Non-pigmented ciliary epithelial cell (primary cell): Measurements from ENCODE around the gene MGA.
"Not testable (repeated sequence)": the region's sequence is repeated elsewhere in the genome, so short reads cannot be mapped to it uniquely, and the experiment has no call there.

ENCODE experiments used
- DNase-seq: peaks from one replicate; pipeline ENCODE4 v3.0.0-alpha.2; 2010; ENCODE audit warnings: low read depth

MGA gene

GRCh38 chr15:41716864-41717263 lies 56.7 kb downstream of the MGA start:
- no peak for DNase-seq

- DNase-seq, result peak; percentile 36
These were observed 66.9 kb downstream of the MGA start for GRCh38 chr15:41727143-41727542.

GRCh38 chr15:41728061-41728460 lies 67.9 kb downstream of the MGA start:
- not testable (repeated sequence) for DNase-seq

- no peak for DNase-seq
These were observed 70.3 kb downstream of the MGA start for GRCh38 chr15:41730543-41730942.

- DNase-seq, result no peak
These were observed 72.3 kb downstream of the MGA start for GRCh38 chr15:41732483-41732882.

GRCh38 chr15:41734079-41734478 lies 73.9 kb downstream of the MGA start:
- DNase-seq, result peak; percentile 11

GRCh38 chr15:41735046-41735445 lies 74.8 kb downstream of the MGA start:
- no peak for DNase-seq

- not testable (repeated sequence) for DNase-seq
These were observed 75.3 kb downstream of the MGA start for GRCh38 chr15:41735492-41735891.

- DNase-seq, result no peak
These were observed 86.6 kb downstream of the MGA start for GRCh38 chr15:41746802-41747201.

- DNase-seq, result no peak
These were observed 96.0 kb downstream of the MGA start for GRCh38 chr15:41756198-41756597.

GRCh38 chr15:41772720-41773331 lies 112.6 kb downstream of the MGA start:
- DNase-seq, result no peak

- no peak for DNase-seq
These were observed 113.1 kb downstream of the MGA start for GRCh38 chr15:41773332-41773728.

- no peak for DNase-seq
These were observed 113.5 kb downstream of the MGA start for GRCh38 chr15:41773729-41774061.

- DNase-seq, result peak; percentile 86
These were observed 114.1 kb downstream of the MGA start, which contains the start of gene MAPKBP1 for GRCh38 chr15:41774062-41774881. MAPKBP1 (plus strand) TSS chr15:41774484; CDS start chr15:41775276, 792 bp downstream.

- no peak for DNase-seq
These were observed 114.7 kb downstream of the MGA start for GRCh38 chr15:41774882-41775417.

- DNase-seq, result no peak
These were observed 115.4 kb downstream of the MGA start for GRCh38 chr15:41775651-41776050.

- no peak for DNase-seq
These were observed 117.3 kb downstream of the MGA start for GRCh38 chr15:41777421-41777973.

GRCh38 chr15:41778521-41778920 lies 118.3 kb downstream of the MGA start:
- no peak for DNase-seq

GRCh38 chr15:41779662-41780157 lies 119.5 kb downstream of the MGA start:
- no peak for DNase-seq

- DNase-seq, result no peak
These were observed 120.1 kb downstream of the MGA start for GRCh38 chr15:41780266-41780665.

- DNase-seq, result no peak
These were observed 120.5 kb downstream of the MGA start for GRCh38 chr15:41780727-41781126.

- DNase-seq, result no peak
These were observed 122.4 kb downstream of the MGA start for GRCh38 chr15:41782371-41783282.
